ENCODE results near the gene HBB.

Gene HBB

GRCh38 chr11:5247472-5248192 lies 20.8 kb upstream of the HBB start:
- H3K9ac ChIP-seq (ENCODE audit: low read length): no peak overlapping the region
- H3K4me2 ChIP-seq (ENCODE audit: low read length): no peak overlapping the region
- TF ChIP-seq EZH2phosphoT487 (IDR thresholded peaks at IDR 0.05; ENCODE audit: low read depth) (no peak), CTCF (IDR thresholded peaks at IDR 0.05; ENCODE audit: low read depth, low read length) (no peak)
- H4K20me1 ChIP-seq (ENCODE audit: insufficient read depth, low read length): no peaks in the 10 kb centered on the region
- H3K27ac ChIP-seq (ENCODE audit: low read length): no peak overlapping the region
- no peak overlapping the region for H3K4me3 ChIP-seq (ENCODE audit: low read length)
- peaks cover 9% of the 10 kb centered on the region for H3K27me3 ChIP-seq (ENCODE audit: low read depth, low read length)
- H3K9me3 ChIP-seq (ENCODE audit: insufficient read depth, low read length): no peaks in the 10 kb centered on the region
- no peaks in the 10 kb centered on the region for H3K79me2 ChIP-seq (ENCODE audit: low read length)
- H3K4me1 ChIP-seq (ENCODE audit: low read length): peaks cover 4% of the 10 kb centered on the region
- H2AFZ ChIP-seq (ENCODE audit: low read depth, low read length): no peak overlapping the region
- H3K36me3 ChIP-seq (replicated peaks; ENCODE audit: low read depth, low read length): no peaks in the 10 kb centered on the region

DNA sequence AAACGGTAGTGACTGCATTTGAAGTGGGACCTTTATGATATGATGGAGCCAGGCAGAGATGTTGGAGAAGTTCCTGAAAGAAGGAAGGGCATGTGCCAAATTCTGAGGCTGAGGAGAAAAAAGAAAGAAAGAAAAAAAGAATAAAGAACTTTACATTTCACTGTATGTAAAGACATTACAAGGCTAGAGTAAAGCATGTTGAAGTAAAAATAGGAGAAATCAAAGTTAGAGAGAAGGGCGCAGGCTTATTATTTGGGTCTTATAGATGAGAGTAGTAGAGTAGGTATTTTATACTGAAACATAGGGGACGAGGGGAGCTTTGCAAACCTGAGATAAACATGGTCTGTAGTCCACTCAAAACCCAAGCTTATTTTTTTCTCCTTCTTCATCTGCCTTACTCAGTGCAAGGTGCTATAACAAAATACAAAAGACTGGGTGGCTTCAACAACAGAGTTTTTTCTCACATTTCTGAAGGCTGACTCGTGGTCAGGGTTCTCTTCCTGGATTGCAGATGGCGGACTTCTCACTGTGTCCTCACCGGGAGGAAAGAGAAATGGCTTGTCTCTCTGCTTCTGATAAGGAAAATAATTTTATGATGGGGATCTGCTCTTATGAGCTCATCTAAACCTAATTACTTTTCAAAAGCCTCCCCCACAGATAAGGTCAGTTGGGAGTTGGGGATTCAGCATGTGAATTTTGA lies 20.1 kb upstream of the HBB start:
- TF ChIP-seq CTCF (IDR thresholded peaks at IDR 0.05; ENCODE audit: low read depth, low read length): no peak
- Histone ChIP-seq H3K27ac (ENCODE audit: low read length) (no peak overlapping the region), H3K9ac (ENCODE audit: low read length) (no peak overlapping the region), H3K79me2 (ENCODE audit: low read length) (no peaks in the 10 kb centered on the region), H4K20me1 (ENCODE audit: insufficient read depth, low read length) (no peaks in the 10 kb centered on the region), H3K9me3 (ENCODE audit: insufficient read depth, low read length) (no peaks in the 10 kb centered on the region), H3K4me2 (ENCODE audit: low read length) (no peak overlapping the region), H3K27me3 (ENCODE audit: low read depth, low read length) (0 out of 2 replicates have a peak, but pooled peaks cover 5% of the 10 kb centered on the region), H3K4me3 (ENCODE audit: low read length) (no peak overlapping the region), H2AFZ (ENCODE audit: low read depth, low read length) (no peak overlapping the region), H3K4me1 (ENCODE audit: low read length) (peaks cover 4% of the 10 kb centered on the region), H3K36me3 (replicated peaks; ENCODE audit: low read depth, low read length) (no peaks in the 10 kb centered on the region)

DNA sequence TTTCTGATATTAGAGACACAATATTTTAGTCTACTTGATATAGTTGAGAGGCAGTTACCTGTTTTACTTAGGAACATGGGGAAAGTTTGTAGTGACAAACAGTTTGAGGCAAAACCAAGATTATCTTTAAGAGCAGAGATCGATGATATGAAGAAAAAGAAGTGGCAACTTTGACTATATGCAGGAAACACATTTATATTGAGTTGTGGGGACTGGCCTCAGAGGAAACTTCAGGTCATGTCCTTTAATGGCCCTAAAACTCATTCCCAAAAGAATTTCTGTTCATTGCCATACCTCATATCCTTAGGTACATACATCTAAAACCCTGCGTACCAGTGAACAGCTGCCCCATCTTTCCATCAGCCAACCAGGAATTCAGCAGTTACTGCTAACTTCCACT lies 18.3 kb upstream of the HBB start:
- no peak for TF ChIP-seq EZH2phosphoT487 (IDR thresholded peaks at IDR 0.05; ENCODE audit: low read depth)
- TF ChIP-seq CTCF (IDR thresholded peaks at IDR 0.05; ENCODE audit: low read depth, low read length): no peak
- H3K27me3 ChIP-seq (ENCODE audit: low read depth, low read length): no peaks in the 10 kb centered on the region

GRCh38 chr11:5243816-5244180 lies 16.9 kb upstream of the HBB start:
- no peak overlapping the region for H3K4me2 ChIP-seq (ENCODE audit: low read length)
- H3K27ac ChIP-seq (ENCODE audit: low read length): no peak overlapping the region
- no peaks in the 10 kb centered on the region for H3K27me3 ChIP-seq (ENCODE audit: low read depth, low read length)
- no peaks in the 10 kb centered on the region for H3K79me2 ChIP-seq (ENCODE audit: low read length)
- H3K4me3 ChIP-seq (ENCODE audit: low read length): no peak overlapping the region
- no peaks in the 10 kb centered on the region for H4K20me1 ChIP-seq (ENCODE audit: insufficient read depth, low read length)
- H3K9ac ChIP-seq (ENCODE audit: low read length): no peak overlapping the region
- TF ChIP-seq EZH2phosphoT487 (IDR thresholded peaks at IDR 0.05; ENCODE audit: low read depth) (no peak), CTCF (IDR thresholded peaks at IDR 0.05; ENCODE audit: low read depth, low read length) (no peak)
- H3K4me1 ChIP-seq (ENCODE audit: low read length): peaks cover 4% of the 10 kb centered on the region
- H3K36me3 ChIP-seq (replicated peaks; ENCODE audit: low read depth, low read length): no peaks in the 10 kb centered on the region
- H3K9me3 ChIP-seq (ENCODE audit: insufficient read depth, low read length): no peaks in the 10 kb centered on the region
- no peak overlapping the region for H2AFZ ChIP-seq (ENCODE audit: low read depth, low read length)

More for the DNA sequence above, 18.3 kb upstream of the HBB start:
- Histone ChIP-seq H3K27ac (ENCODE audit: low read length) (no peak overlapping the region), H3K4me2 (ENCODE audit: low read length) (no peak overlapping the region), H2AFZ (ENCODE audit: low read depth, low read length) (no peak overlapping the region), H3K9ac (ENCODE audit: low read length) (no peak overlapping the region), H4K20me1 (ENCODE audit: insufficient read depth, low read length) (no peaks in the 10 kb centered on the region), H3K36me3 (replicated peaks; ENCODE audit: low read depth, low read length) (no peaks in the 10 kb centered on the region), H3K9me3 (ENCODE audit: insufficient read depth, low read length) (no peaks in the 10 kb centered on the region), H3K4me3 (ENCODE audit: low read length) (no peak overlapping the region), H3K4me1 (ENCODE audit: low read length) (peaks cover 4% of the 10 kb centered on the region), H3K79me2 (ENCODE audit: low read length) (no peaks in the 10 kb centered on the region)
